KG1 (cell line): ENCODE data around the gene ZBTB16.
A peak's percentile ranks its signal among the peaks of the same experiment; 100 is the strongest.

Source experiments
- DNase-seq: peaks from one replicate; lab custom pipeline; 2025; lab: John Stamatoyannopoulos, UW

Gene ZBTB16

DNA sequence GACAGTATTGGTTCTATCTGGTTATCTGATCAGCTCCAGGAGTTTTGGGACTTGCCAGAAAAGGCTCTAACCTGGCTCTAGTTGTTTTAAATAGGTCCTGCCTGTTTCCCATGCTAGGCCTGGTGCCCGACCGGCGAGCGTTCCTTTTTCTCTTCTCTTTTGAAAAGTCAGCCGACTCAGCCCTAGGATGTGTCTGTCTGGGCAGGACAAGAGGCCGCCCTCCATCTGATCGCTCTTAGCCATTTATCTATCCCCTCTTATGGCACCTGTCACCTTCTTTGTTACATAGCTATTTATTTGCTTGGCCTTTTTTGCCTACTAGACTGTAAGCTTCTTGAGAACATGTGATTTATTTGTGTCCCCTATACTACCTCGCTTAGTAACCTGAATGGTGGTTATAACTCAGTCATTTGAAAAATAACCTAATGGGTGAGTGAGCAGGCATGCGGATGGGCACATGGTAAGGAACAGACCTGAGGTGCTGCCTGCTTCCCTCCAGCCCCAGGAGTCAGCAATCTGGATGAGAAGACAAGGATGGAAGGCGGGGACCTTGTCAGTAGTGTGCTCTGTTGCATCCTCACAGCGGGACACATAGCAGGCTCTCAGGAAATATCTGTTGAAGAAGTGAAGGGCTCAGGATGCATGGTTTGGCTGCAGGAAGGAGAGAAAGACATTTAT lies 108.4 kb downstream of the ZBTB16 start:
- no peak for DNase-seq

GRCh38 chr11:114168691-114169090 lies 109.2 kb downstream of the ZBTB16 start:
- DNase-seq: no peak

GRCh38 chr11:114169321-114169749 lies 109.8 kb downstream of the ZBTB16 start:
- DNase-seq: no peak

- DNase-seq: no peak
Observed at GRCh38 chr11:114169821-114170220, 110.3 kb downstream of the ZBTB16 start.

- no peak for DNase-seq
Observed at GRCh38 chr11:114170226-114170625, 110.7 kb downstream of the ZBTB16 start.

DNA sequence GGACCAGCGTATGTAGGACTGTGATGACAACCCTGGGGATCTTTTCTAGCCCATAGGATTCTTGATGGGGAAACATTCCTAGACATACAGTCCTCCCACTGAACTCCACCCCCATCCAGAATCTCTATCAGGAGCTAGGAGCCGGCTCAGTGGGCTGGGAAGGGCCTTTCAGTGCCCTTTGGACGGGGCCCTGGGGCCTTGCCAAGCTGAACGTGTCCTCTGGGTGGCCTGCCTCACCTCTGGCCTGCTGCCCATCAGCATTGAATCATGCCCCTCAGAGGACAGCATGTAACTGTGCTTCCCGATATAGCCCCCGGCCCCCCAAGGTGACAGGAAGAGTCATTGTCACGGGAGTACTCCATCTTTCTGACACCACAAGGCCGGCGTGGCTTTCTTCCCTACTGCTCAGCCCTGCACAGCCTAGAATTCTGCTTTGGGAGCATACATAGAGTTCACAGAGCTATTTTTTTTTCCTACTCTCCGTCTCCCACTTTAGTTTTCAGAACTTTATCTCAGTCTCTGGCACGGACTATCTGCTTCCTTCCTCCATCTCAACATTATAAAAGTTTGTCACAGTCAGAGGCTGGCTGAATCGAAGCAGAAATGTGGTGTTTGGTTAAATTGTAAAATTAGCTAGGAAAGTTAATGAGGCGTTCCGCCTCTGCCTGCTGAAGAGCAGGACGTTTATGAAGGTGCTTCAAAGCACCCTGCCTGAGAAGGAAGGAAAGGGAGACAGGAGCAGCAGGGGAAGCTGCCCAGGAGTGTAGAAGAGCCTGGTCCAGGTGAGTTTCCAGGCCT lies 111.9 kb downstream of the ZBTB16 start:
- no peak for DNase-seq

GRCh38 chr11:114172055-114172861 lies 112.7 kb downstream of the ZBTB16 start:
- DNase-seq: no peak

DNA sequence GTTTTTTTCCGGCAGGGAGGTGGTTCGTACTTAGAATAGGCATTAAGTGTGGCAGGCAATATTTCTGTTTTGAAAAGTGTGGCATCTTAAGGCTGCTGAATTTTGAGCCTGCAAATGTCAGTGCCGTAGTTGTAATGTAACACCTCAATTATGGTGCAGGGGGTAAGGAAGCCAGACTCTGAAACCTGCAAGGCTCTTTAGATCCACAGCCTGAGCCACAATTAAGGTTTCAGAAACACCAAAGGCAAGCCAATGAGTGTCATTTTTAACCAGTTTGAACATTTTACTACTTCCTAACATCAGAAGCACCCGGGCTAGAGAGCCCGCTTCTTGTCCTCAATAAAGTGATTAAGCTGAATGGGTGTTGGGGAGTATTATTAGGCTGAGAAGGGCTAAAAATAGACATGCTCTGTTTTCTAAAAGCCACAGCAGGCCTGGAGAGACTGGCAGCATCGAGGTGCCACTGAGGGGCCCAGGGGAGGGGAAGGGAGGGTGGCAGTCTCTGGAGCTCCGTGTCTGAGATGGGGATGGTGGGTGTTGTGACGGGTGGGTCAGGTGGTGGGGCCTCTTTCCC lies 113.4 kb downstream of the ZBTB16 start:
- no peak for DNase-seq

DNA sequence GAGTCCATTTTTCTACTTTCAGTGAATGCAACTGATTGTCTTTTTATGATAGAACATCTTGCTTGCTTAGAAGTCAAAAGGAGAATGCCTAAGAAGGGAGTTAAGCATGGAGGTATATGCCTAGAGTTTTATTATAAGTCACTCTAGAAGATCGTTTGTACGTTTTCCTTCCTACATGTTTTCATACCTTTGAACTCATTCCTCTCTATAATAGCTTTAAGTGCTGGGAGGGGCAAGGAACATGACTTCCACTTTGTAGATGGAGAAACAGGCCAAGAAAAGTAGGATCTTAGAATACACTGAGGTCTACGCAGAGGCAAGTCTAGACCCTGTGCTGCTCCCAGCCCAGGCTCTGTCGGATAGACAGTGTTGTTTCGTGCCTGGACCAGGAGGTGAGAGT lies 114.3 kb downstream of the ZBTB16 start:
- DNase-seq: no peak

- no peak for DNase-seq
Observed at GRCh38 chr11:114174712-114175495, 115.4 kb downstream of the ZBTB16 start.

GRCh38 chr11:114175706-114176105 lies 116.2 kb downstream of the ZBTB16 start:
- no peak for DNase-seq

DNA sequence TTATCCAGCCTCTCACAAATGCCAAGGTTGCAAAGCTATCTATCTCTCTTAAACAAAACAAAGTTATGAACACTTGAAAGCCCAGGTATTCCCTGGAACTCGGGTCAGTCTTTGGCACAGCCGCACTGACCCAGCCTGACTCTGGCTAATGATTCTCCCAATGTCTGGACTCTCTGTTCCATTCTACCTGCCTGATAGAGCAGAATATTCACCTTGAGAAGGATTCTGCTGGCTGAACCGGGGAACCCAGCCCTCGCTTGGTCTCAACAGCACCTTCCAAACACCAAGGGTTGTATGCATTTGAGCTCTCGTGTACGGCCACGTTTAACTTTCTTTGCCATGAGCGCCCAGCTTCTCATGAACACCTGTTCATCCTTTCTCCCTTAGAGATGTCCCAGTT lies 116.8 kb downstream of the ZBTB16 start:
- DNase-seq: no peak

- DNase-seq: no peak
Observed at GRCh38 chr11:114178656-114179055, 119.1 kb downstream of the ZBTB16 start.

DNA sequence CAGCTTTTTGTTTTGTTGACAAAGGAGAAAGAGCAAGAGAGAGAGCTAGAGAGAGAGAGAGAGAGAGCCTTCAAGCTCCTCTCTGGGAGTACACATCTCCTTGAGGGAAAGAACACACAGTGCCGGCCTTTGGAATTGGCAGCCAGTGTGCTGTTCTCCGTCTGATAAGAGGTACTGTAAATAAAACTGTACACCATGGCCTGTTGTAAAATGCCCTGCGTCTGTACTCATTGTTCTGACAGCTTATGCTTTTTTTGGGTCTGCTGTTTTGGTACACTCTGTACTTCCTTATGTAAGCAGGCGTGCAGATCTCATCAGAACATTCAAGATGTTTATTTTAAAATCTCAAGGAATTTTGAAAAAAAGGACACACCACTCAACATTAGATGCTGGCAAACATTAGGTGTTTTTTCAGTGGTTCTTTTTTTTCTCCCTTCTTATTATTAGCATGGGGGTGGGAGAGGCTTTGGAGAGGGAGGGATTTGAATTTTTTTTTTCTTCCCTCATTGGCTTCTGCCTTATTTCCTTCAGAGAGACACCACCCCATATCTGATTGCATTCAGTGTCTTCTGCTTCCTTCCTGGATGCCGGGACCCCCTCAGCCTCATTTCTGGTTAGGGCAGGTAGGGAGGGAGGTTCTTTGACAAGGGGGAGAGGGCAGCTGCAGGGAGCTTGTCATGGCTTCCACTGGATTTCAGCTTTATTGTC lies 119.9 kb downstream of the ZBTB16 start:
- DNase-seq: peak; percentile 16

DNA sequence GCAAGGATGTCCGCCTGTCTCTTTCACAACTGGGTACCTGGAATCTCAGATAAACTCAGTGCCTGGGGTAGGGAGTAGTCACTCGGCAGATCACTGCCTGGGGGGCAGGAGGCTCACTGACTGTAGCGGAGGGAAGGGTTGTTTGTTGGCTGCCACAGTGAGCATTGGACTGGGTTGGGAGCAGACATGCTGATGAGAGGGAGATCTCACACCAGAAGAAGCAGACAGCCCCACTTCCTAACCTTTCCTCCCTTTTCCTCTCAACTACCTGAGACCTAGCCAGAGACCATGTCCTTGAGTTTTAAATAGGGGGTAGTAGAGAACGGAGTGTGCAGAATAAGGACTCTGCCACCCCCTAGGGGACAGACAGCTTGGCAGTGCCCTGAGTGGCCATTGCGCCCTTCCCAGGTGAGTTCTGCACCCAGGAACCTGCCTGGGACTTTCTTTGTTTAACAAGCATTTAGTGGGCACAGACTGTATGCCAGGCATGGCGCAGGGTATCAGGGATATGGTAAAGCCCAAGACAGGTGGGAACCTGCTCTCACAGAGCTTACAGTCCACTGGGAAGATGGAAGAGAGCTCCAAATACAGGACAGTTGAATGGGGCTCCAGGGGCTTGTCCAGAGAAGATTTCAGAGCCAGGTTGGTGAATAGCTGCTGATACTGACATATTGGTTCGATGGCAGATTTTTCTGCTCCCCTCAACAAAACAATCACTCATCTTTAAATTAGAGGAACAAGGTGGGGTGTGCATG lies 121.0 kb downstream of the ZBTB16 start:
- no peak for DNase-seq

- no peak for DNase-seq
Observed at GRCh38 chr11:114181195-114181594, 121.7 kb downstream of the ZBTB16 start.

DNA sequence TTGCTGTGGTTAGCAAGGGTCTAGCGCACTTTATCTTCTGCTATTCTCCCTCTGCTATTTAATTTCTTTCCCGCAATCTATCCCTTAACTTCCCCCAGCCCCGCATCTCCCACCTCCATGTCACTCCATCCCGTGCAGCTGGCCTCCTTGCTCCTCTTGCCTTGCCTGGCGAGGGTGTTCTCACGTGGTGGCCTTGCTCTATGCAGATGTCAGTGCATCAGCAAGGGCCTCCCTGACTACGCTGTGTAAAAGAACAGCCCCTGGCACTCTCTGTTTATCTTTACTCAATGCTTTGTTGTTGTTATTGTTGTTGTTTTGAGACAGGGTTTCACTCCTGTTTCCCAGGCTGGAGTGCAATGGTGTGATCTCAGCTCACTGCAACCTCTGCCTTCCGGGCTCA lies 122.2 kb downstream of the ZBTB16 start:
- no peak for DNase-seq

- DNase-seq: no peak
Observed at GRCh38 chr11:114182471-114183043, 123.0 kb downstream of the ZBTB16 start.

DNA sequence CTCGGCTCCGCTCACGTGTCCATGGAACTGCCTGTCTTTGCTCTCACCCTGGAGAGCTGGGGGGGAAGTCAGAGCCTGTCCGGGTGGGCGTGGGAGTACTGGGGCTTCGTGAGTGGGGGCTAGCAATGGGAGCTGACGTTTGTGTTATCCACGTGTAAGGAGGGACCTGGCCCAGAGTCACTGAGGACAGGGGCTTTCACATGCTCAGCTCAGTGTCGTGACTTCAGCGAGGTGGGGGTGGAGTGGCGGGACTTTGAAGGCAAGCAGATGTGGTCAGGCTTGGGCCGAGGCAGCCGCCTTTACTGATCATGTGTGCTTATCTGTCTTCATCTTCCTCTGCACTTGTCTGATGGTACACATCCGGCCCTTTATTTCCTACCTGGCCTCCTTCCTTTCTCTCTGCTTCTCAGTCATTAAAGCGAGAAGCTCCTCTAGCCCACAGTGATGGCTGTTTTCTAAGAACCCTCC lies 123.6 kb downstream of the ZBTB16 start:
- peak; percentile 45 for DNase-seq

DNA sequence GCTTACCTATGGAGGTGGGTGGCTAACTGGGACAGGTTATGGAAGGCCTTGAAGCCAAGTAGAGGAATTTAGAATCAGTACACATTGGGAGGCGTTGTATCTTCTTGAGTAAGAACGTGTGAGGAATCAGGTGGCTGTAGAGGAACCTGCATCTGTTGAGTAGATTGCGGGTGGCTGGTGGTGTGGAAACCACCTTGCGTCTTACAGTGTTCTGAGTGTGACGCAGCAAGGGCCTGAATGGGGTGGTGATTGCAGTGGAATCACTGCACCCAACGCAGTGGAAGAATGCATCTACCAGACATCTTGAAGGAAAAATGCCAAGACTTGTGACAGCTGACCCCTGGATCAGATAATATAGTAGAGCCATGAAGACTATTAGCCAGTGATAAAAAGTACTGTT lies 125.9 kb downstream of the ZBTB16 start:
- no peak for DNase-seq
